HTR-8/SVneo (cell line): Measurements from ENCODE around the gene RDH8.

Source experiments
- DNase-seq: peaks from one replicate; pipeline ENCODE4 v3.0.0; 2011; ENCODE audit warnings: low spot score, mixed read lengths; ENCODE audit not compliant: insufficient read length
- FAIRE-seq: peaks from 2 replicates; lab custom pipeline; 2011; peaks lifted over from hg19 to GRCh38; lab: Jason Lieb, UNC

Gene RDH8, protein sequence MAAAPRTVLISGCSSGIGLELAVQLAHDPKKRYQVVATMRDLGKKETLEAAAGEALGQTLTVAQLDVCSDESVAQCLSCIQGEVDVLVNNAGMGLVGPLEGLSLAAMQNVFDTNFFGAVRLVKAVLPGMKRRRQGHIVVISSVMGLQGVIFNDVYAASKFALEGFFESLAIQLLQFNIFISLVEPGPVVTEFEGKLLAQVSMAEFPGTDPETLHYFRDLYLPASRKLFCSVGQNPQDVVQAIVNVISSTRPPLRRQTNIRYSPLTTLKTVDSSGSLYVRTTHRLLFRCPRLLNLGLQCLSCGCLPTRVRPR

DNA sequence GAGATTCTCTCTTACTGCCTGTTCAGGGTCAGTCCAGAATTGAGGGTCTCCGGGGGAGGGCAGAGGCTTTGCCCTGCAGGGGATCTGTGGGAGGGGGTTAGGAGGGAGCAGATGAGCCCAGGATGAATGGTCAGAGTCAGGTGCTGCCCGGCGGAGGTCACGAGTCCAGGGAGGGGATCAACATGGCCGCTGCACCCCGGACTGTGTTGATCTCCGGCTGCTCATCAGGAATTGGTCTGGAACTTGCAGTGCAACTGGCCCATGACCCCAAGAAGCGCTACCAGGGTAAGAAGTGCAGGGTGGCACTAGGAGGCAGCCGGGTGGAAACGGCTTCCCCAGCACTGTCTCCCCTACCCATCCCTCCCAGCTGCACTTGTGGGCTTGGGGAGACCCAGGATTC, at the start of gene RDH8:
TSS of gene RDH8 (plus strand) at position 168 of the 400 bp plus-strand sequence. CDS start at position 183, 15 bp downstream.
- FAIRE-seq (no peak), DNase-seq (no peak)

DNA sequence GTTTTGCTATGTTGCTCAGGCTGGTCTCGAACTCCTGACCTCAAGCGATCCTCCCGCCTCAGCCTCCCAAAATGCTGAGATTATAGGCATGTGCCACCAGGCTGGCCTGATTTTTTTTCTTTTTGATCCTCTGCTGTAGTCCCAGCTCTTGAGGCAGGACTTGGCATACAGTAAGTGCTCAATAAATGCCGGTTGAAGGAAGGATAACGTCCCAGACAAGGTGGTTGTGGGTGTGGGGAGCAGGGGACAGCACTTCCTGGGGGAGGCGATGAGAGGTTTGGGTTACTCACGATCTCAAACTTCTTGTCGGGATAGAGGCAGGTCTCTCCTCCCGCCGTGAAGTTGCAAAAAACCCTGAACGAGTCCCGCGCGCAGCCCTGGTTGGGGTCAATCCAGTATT, 47.3 kb upstream of the RDH8 start:
- FAIRE-seq (no peak), DNase-seq (no peak)

DNA sequence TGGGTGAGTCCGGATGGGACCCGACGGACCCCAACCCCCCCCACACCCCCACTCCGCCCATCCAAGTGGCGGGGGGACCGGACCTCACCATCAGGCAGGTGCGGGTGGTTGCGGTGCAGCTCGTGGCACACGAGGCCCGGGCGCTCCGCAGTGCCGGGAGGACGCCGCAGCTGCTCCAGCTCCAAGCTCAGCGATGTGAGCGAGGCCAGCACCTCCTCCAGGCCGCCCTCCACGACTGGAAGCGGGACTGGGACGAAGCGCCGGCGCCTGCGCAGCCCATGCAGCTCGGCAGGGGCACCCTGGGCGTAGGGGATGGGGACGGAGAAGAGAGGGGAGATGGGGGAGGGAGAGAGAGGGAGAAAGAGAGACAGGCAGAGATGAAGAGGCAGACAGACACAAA, 46.8 kb upstream of the RDH8 start:
- no peak for DNase-seq
- no peak for FAIRE-seq

DNA sequence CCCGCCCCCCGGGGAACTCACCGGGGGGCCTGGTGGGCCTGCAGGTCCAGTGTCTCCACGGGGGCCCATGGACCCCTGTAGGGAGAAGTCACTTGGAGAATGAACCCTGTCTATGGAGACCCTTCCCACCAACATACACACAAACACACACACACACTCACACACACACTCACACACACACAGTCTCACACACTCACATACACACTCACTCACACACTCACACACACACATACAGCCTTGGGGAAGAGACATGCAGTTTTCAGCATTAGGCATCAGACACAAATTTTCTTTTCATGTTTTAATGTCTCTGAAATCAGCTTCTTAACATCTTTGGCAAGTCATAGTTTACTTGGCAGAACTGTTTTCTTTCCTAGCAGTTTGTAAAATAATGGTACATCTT, 46.0 kb upstream of the RDH8 start:
- no peak for FAIRE-seq
- DNase-seq: no peak

DNA sequence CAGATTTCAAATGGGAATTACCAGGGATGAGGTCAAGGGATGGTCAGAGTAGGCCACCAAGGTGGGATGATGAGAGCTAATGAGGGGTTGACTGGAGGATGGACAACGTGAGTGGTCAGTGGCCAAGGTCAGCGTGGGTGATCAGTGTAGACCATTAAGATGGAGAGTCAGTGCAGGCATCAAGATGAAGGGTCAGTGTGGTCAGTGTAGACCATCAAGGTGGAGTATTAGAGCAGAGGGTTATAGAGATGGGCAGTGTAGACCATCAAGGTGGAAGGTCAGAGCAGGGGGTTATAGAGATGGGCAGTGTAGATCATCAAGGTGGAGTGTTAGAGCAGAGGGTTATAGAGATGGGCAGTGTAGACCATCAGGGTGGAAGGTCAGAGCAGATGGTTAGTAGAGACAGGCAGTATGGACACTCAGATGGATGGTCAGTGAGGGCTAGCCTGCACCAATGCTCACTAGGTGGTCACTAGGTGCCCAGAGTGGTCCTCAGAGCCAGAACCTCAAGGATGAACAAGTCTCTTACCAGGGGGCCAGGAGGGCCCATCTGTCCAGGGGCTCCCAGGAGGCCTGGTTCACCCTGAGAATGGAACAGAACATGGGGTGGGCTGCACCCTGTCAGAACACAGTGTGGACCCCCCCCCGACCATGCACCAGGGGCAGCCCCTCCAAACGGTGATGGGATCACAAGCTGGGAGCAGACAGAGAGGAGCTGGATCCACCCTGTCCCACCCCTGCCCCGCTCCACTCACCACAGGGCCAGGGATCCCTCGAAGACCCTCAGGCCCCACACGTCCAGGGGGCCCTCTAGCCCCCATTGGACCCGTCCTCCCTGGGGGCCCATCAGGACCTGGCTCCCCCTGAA, 44.2 kb upstream of the RDH8 start:
- FAIRE-seq (no peak), DNase-seq (no peak)

DNA sequence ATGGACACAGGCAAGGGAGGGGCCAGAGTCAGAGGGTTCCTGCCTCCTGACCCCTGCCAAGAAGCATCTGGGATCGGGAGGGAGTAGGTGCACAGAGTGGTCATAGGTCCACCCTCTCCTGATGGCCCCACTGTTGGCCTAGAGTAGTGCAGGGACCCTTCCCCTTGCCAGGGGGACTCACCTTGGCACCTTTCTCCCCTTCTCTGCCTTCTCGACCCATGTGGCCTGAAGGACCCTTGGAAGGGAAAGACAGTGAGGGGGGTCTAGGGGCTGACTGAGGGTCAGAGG, 43.7 kb upstream of the RDH8 start:
- no peak for FAIRE-seq
- DNase-seq: no peak

DNA sequence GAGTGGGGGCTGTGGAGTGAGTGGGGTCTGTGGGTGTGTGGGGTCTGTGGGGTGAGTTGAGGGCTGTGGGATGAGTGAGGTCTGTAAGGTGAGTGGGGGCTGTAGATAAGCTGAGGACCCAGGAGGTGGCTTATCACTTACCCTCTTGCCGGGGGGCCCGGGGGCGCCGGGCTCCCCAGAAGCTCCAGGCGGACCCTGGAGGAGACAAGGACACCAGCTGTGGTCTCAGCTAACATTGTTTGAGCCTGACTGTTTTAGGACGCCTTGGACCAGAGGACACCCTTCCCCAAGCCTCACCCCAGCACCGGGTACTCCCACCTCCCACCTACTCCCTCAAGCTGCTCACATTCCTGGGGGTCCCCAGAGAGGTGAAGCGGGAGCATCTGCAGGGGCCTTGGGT, 42.8 kb upstream of the RDH8 start:
- no peak for DNase-seq
- FAIRE-seq: no peak

DNA sequence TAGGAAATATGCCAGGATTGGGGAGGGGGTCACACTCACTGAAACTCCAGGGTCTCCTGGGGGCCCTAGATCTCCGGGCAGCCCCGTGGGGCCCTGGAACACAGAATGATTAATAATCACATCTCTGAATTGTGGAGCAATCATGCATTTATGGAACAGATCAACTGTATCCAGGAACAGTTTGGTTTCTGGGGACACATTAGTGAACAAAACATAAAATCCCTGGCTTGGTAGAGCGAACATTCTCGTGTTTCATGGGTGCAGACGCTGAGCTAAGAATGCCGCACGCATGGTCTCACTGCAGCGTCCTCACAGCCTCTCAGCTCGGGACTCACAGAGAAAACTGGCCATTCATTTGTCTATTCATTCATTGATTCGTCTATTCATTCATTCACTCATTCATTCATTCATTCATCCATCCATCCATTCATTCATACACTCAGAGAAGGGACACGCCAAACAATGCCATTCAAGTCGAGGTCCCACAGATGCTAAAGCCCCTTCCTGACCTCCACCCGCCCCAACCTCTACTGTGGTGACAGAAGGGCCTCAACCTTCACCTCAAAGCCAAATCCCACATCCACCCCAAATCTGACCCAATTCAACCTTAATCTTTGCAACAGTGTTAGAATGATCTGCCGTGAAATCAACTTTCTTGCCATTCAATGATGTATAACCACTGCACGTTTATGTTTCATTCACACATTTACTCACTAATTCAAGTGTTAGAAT, 42.0 kb upstream of the RDH8 start:
- FAIRE-seq (peak; percentile 81), DNase-seq (no peak)

DNA sequence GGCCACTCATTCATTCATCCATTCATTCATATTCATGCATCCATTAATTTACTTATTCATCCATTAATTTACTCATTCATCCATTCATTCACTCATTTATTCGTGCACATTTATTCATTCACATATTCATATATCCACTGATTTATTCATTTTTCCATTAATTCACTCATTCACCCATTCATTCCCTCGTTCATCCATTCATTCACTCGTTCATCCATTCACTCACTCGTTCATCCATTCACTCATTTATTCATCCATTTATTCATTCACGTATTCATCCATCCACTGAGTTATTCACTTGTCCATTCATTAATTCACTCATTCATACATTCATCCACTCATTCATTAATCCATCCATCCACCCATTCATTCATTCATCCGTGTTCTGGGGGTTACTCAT, 41.2 kb upstream of the RDH8 start:
- FAIRE-seq (no peak), DNase-seq (no peak)

DNA sequence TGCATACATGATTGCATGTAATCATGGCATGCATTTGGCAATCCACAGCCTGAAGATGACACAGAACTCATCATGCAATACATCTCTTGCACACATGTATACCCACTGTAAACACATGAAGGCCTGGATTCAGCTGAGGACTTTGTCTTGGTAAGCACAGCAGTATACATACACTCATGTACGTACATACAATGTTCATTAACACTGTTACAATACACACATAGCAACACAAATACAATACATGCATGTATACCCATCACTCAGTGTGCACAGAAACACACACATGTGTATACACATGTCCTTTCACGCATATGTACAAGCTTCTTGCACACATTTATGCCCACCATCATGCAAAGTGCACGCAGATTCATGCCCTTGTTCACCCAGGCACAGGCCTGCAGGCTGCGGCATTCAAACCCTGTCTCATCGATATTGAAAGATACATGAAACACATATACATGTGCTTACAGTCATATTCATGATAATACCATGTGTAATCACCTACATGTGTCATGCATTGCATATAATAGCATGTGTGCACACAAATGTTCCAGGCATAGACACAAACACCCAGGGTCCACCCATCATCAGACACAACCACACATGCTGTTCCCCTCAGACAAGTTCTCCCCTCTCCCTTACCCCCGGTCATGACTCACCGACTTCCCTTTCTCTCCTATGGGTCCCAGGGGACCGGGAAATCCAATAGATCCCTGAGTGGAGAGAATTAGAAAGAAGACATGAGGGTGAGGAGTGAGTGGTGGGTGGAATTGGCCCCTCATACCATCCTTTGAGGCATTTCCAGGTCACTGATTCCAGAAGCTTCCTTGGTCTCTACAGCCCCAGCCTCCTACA, 31.6 kb upstream of the RDH8 start:
- FAIRE-seq (peak; percentile 88), DNase-seq (no peak)

DNA sequence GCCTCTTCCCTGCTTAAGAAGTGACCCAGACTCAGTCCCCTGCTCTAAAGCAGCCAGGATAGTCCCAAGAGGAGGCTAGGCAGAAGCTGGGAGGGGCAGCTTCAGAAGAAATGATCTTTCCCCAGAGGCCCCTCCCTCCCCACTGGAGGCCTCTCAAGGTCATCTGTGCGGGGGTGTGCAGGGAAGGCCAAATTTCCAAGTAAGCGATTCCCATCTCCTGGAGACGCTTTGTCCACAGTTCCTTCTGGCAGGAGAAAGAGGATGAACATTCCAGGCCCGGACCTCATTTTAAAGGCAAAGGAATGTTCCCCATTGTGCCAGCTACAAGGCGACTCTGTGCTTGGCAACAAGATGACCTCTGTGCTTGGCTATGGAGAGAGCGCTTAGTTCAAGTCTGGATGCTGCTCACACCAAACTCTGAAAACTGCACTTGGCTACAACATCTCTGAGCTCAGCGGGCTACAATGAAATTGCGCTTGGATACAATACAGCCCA, 26.4 kb upstream of the RDH8 start:
- FAIRE-seq (no peak), DNase-seq (no peak)

DNA sequence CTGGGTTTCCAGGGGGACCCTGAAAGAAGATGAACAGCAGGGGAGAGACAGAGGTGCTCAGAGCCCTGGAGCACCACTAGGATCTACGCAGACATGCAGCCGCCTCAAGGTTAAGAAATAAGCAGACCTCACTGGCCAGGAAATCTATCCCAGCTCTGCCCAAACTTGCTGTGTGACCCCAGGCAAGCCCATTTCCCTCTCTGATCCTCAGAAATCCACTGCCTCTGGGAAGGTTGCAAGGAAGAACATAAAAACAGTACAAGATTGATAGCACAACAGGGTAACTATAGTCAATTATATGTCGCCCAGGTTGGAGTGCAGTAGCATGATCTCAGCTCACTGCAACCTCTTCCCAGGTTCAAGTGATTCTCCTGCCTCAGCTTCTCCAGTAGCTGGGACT, 23.8 kb upstream of the RDH8 start:
- FAIRE-seq (no peak), DNase-seq (no peak)

DNA sequence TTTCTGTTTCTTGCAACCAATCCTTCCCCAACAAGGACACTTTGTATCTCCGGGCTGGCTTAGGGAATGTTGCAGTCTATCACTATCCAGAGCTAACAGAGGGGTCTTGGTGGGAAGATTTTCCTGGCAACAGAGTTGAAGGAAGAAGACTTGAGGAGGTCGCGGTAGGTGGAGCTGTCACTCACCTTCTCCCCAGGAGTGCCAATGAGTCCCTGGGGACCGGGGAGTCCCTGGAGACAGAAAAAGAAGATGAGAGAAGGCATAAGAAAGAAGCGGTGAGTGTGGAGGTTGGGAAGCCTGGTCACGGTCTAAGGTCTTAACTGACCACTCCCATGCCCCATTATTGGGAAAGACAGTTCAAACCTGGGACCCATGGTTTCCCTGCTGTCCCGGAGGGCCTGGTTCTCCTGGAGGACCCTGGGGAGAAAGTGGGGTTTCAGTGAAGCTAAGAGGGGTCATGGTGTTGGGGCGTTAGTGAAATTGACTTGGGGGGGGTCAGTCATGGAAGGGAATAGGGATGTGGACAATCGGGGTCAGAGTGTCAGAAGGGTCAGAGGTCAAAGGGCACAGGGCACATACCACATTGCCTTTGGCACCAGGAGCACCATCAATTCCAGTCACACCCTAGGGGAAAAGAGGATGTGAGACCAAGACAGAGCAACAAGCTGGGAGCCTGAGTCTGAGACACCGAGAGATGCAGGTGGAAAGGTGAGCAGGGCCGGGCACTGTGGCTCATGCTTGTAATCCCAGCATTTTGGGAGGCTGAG, 21.7 kb upstream of the RDH8 start:
- no peak for FAIRE-seq
- no peak for DNase-seq

DNA sequence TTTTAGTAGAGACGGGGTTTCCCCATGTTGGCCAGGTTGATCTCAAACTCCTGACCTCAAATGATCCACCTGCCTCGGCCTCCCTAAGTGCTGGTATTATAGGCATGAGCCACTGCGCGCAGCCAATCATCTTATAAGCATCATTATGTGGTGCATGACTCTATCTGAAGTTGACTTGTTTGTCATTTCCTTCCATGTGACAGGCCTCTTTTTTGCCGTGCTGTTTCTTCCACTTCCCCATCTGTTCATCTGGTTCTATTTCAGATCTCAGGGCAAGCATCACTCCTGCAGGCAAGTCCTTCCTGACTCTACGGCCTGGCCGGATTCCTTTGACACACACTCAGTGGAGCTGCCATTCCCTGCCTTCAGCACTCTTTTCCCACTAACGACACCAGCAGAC, 18.2 kb upstream of the RDH8 start:
- no peak for FAIRE-seq

DNA sequence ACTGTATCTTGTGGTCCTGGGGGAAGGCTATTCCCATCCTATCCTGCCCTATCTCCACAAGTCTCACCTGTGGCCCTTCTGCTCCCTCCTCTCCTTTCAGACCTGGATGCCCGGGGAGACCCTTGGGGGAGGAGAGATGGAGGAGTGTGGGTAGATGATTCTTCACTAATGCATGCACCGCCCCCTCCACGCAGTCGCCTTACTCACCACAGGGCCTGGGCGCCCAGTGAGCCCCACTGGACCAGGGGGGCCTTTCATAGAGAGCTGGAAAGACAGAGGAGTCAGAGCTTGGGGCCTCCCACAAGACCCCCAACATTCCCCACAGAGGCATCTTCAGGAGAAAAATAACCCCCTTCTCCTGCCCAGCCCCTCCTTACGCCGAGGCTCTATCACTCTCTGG, 17.3 kb upstream of the RDH8 start:
- DNase-seq: no peak
- no peak for FAIRE-seq

More for the DNA sequence above, 18.2 kb upstream of the RDH8 start:
- no peak for DNase-seq

DNA sequence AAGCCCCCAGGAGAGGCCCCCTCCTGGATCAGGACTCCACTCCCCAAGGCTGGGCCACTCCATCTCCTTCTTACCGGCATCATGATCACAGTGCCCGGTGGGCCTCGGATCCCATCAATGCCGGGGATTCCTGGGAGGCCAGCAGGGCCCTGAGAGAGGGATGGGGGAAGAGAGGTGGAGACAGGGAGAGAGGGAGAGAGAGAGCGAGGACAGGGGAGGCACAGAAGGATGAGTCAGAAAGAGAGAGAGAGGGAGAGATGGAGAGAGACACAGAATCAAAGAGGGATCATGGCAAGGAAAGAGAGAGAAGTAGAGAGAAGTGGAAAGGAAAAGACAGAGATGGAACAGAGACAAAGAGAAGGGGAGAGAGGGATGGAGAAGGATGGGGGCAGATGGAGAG, 16.7 kb upstream of the RDH8 start:
- DNase-seq: no peak
- no peak for FAIRE-seq

DNA sequence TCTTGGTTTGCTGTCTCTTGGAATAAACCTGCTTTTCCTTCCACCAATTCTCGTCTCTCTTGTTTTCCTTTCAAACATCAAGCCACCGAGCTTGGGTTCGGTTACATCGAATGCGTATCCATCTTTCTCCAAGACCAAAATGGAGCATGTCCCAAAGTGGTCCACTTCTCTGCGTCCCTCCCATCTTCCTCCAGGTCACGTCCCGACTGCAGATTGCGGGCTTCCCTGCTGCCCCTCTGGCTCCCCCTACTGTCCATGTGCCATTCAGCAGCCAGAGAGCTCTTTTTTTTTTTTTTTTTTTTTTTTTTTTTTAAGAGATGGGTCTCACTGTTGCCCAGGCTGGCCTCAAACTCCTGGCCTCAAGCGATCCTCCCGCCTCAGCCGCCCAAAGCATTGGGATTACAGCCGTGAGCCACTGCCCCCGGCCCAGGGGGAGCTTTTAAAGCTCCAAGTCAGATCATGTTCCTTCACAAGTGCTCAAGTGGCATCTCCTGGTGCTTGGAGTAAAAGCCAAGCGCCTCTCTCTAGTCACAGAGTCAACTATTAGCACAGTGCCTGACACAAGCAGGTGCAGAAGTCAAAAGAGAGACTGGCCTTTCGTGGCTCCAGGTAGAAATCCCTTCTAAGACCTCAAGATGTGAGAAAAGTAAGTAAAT, 13.0 kb upstream of the RDH8 start:
- DNase-seq (peak; percentile 89), FAIRE-seq (peak; percentile 63)

DNA sequence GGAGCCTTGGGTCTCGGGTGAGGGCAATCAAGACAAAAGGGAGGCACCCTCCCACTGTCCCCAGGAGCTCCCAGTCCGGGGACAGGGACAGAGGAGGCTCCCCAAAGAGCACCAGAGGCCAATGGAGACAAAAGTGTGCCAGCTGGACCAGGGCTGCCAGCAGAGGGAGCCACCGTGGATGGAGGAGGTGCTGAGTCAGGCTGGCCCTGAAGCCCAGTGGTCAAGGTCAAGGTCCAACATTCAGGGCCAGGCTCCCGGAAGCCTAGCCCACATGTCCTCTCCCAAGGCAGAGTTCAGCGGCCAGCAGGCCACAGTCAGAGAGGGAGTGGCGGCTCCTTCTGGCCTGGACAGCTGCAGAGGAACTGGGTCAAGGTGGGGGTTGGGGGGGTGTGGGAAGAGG, 11.4 kb upstream of the RDH8 start:
- FAIRE-seq (no peak), DNase-seq (no peak)

DNA sequence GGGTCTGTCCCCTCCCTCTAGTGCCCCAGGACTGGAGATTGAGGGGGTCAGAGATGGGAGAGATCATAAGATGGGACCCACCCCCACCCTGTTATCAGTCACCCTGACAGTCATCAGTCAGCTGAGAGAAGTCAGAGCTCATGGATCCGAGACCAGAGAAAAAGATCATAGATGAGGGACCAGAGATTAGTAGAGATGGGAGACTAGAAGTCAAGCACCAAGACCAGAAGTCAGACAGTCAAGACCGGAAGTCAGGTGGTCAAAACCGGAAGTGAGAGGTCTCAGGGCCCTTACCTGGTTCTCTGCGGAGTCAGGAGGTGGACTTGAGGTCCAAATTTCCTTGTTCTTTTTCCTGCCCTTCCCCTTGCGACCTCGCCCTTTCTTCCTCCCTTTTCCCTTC, 10.0 kb upstream of the RDH8 start:
- FAIRE-seq: no peak

More for the DNA sequence above, 10.0 kb upstream of the RDH8 start:
- no peak for DNase-seq
